Hair follicular keratinocyte (primary cell): ENCODE data around the gene FH. TPM values are rescaled to one million over a fixed set of nuclear protein-coding genes. Genes with fewer than 3 reads are reported as not detected.

Experiments
- total RNA-seq: library from RNA; depleted of rRNA; stranded (reverse); fragments of >200 nt; gene quantifications from 2 replicates; pipeline ENCODE4 v1.2.3, GENCODE V29; 2015

FH gene
- total RNA-seq = 95.7 and 160 TPM in 2 replicates

DNA sequence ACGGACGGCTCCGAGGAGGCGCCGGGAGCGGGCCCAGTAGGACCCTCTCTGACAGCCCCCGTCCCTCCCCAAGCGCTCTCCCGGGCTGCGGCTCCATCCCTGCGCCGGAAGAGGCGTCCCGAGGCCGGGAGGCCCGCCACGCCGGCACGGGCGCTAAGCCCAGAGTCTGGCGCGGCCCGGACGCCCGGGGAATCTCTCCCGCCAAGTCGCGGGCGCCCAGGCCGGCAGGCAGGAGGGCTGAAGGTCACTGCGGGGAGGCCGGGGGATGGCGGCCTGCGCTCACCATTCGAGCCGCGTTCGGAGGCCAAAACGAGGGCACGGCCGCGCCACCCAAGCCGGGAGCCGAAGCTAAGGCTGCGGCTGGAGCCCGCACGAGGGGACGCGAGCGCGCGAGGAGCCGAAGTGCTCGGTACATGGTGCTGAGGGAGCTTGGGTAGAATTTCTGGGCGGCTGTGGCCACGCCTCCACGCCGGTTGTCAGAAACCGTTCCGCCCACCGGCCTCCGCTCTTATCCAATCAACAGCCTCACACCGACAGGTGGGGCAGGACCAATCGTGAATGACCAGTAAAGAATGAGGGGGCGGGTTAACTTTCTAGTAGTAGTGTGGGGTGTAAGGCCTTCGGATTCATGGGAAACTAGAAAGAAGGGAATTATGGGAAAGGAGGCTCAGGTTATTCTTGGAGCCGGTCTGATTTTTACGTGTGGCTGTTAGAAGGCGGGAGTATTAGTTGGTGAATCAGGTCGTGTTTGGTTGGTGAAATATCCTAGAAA lies at the start of gene FH:
Gene FH (minus strand): TSS at position 448 of the 772 bp plus-strand sequence. CDS start 33 bp downstream, at position 415.

DNA sequence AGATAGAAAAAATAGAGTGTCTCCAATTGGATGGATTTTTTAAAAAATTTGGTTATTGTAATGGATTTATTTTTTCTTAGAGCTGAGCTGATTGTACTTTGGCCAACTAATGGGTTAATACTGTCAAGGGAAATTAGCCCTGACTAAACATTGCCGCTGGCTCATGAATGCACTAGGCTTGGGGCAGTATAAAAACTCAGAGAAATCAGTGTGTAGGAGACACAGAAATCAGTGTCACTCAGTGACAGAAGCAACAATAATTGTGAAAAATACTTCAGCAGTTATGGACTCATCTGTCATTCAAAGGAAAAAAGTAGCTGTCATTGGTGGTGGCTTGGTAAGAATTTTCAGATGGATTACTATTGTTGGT lies 12.6 kb upstream of the FH start, which contains the start of gene KMO:
Gene KMO (plus strand): TSS at position 217 of the 370 bp plus-strand sequence. CDS start 67 bp downstream, at position 284.

Other genes with a start within 250 kb of the FH start
- gene RGS7, start 162.6 kb downstream of the FH start, total RNA-seq = not detected in 2 replicates
- gene KMO, start 12.6 kb upstream of the FH start, total RNA-seq = under 0.01 TPM in 1 of 2 replicates, not detected in the other
- 5.4 and 8.0 TPM in 2 replicates for gene CHML, start 120.6 kb upstream of the FH start, total RNA-seq
- gene OPN3, start 120.6 kb upstream of the FH start, total RNA-seq = 26.3 and 36.1 TPM in 2 replicates
- gene WDR64, start 132.5 kb upstream of the FH start, total RNA-seq = not detected in 2 replicates